ENCODE measurements around the gene ZNF618.
"Not testable (repeated sequence)": the region's sequence is repeated elsewhere in the genome, so short reads cannot be mapped to it uniquely, and the experiment has no call there.

ZNF618 gene

DNA sequence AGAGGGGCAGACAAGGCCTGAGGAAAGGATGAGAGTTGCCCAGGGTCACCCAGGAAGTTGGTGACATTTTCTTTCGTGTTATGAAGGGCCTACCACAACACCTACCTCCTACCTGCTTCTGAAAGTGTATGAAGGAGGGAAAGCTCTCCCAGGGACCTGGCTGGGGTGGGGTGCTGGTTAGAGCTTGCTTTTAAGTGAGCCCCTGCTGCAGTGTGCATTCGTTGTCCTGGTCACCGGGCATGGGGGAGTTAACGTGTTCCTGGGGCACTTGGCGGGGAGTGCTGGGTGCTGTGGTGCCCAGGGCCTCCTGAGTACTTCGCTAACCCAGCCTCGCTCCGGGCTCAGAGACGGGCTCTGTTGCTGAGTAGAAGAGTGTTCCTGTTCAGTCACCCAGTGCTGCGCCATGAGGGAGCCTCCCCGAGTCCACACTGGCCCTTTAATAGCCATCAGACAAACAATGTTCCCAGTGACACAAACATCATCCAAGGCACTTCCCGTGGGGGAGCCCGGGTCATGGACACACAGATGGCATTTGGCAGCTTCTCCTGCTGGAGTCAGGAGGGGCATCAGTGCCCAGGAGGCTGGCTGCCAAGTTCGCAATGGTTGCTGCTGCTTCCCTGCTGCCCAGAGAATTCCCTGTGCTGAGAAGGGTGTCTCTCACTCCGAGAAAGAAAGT, 116.3 kb downstream of the ZNF618 start:
- DNase-seq = no peak

DNA sequence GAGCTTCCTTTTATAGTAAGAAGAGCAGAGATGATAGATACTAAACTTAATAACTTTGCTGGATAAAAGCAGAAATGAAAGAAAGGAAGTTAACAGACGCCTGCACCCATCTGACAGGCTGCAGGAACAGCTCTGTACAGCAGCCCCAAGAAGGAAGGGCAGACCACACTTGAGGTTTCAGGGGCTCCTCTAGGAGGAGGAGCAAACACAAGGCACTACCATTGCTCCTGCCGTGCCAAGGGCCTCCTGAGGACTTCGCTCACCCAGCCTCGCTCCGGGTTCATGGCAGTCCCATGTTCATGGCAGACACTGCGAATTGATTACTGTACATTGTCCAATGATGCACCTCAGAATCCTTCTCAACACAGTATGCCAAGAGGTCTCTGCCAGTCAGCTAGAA, 116.9 kb downstream of the ZNF618 start:
- DNase-seq = no peak

DNA sequence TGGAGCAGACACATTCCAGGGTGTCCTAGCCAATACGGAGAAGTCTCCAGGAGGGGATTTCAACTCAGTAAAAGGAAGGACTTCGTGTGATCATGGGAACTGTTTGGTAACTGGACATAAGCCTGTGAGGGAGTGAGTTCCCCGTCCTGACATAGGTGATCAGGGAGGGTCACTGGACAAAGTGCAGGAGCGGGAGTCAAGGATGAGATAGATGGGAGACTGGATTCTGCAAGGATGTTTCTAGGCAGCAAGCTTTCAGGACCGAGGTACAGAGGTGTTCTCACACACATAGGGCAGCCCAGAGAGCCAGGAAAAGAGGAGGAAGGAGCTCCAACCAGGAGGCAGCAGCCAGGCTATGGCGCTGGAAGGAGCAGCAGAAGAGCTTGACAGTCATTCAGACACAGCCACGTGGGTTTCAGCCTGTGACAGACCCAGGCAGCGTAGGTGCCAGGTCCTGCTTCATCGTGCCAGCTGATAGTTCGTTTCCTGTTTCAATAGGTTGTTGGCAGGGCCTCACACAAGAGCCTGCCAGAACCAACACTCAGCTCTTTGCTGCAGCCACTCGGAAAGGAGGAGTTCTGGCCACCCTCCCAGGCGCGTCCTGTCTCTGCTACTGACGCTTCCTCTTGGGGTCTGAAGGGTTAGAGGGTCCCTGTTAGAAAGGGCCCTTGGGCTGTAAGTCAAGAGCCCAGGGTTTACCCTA, 117.9 kb downstream of the ZNF618 start:
- no peak for DNase-seq

- no peak for DNase-seq
These were observed 119.3 kb downstream of the ZNF618 start for GRCh38 chr9:113995401-113995800.

- DNase-seq = no peak
These were observed 119.9 kb downstream of the ZNF618 start for GRCh38 chr9:113995963-113996362.

DNA sequence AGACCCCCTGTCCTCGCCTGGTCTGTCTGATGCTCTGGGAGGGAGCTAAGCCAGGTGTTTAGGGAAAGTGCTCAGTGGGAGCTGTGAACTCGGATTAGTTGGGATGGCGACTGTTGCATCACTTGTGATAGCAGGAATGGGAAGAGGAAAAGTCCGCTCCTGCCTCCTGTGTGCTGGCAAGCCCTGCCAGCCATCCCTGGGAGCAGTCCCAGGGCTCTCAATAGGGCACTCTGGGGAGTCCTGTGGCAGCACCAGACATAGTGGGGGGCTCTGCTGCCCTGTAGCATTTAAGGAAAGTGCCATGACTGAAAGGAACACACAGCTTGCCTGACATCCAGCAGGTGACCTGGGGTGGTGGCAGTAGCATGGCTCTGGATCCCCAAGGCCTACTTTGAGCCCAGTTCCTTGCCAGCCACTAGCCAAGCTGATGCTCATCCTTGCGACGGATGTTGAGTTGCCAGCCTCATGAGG, 120.5 kb downstream of the ZNF618 start:
- DNase-seq = no peak

DNA sequence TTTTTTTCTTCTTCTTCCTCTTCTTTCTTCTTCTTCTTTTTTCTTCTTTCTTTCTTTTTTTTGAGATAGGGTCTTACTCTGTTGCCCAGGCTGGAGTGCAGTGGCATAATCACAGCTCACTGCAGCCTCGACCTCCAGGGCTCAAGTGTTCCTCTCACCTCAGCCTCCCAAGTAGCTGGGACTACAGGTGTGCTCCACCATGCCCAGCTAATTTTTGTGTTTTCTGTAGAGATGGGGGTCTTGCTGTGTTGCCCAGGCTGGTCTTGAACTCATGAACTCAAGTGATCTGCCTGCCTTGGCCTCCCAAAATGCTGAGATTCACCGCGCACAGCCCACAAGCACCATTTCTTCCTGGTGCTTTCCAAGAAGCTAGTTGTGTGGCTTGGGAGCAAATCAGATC, 121.0 kb downstream of the ZNF618 start:
- not testable (repeated sequence) for DNase-seq

DNA sequence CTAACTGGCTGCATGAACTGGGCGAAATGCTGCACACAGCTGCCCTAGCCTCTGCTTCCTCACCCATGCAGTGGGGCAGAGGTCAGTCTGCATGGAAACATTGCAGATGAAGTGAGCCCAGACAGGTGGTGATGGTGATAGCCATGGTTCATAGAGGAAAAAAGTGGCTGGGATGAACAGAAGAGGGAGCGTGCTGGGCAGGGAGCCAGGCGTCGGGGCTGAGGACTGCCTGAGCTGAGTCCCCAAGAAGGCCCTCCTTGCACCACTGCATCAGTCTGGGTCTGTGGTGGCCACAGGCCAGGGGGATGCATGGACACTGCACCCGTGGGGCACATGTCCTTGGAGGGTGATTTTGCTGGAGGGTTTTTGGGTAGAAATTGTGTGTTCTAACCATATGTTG, 121.5 kb downstream of the ZNF618 start:
- no peak for DNase-seq

GRCh38 chr9:113998114-113998513, 122.0 kb downstream of the ZNF618 start:
- no peak for DNase-seq

DNA sequence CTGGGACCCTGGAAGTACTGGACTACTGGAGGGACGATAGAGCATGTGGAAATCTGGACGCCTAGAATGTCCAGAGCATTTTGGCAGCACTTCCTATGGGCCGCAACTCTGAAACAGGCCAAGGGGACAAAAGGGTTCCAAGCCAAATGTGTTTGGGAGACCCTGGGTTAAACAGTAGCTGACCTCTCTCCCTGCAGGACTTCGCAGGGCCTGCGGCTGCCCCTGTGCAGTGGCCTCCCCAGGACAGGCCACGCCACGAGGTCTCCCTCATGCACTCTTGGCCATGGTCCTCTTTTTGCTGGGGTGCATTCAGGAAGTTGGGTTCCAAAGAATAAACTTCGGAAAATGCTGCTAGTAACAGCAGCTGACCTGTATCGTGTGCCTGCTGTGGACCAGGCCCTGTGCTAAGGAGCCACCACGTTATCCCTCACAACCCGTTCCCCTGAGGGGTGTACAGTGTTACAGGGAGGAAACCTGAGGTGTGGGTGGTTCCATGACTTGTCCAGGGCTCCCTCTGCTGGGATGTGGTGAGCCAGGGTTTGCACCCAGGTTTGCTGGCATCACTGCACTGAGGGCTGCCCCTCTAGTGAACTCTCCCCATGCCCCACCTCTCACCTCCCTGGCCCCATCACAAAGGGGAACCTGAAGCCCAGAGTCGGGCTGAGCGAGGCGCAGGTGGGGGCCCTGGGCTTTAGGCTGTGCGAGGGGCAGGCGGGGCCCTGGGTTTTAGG, 122.6 kb downstream of the ZNF618 start:
- no peak for DNase-seq

- no peak for DNase-seq
These were observed 123.3 kb downstream of the ZNF618 start for GRCh38 chr9:113999256-114000062.

- DNase-seq = no peak
These were observed 124.0 kb downstream of the ZNF618 start for GRCh38 chr9:114000063-114000454.

GRCh38 chr9:114000671-114001409, 124.7 kb downstream of the ZNF618 start:
- DNase-seq = no peak

- DNase-seq = no peak
These were observed 125.2 kb downstream of the ZNF618 start for GRCh38 chr9:114001410-114001685.

DNA sequence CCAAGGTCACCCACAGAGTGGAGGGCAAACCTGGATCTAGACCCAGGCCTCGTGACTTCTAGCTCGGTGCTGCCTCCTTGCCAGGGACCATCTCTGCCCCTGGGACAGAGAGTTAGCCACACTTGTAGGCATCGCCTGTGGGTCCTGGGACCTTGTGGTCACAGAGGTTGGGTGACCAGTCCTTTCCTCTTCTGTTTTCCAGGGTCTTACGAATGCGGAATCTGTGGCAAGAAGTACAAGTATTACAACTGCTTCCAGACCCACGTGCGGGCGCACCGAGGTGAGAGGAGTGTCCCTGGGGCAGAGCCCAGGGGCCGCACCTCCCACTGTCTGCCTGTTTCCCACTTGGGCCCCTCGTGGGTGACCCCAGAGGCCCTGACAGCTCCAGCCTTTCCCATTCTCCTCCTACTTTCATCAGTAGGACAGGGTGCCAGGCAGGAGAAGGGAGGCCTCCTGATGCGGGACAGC, 125.7 kb downstream of the ZNF618 start:
- no peak for DNase-seq

DNA sequence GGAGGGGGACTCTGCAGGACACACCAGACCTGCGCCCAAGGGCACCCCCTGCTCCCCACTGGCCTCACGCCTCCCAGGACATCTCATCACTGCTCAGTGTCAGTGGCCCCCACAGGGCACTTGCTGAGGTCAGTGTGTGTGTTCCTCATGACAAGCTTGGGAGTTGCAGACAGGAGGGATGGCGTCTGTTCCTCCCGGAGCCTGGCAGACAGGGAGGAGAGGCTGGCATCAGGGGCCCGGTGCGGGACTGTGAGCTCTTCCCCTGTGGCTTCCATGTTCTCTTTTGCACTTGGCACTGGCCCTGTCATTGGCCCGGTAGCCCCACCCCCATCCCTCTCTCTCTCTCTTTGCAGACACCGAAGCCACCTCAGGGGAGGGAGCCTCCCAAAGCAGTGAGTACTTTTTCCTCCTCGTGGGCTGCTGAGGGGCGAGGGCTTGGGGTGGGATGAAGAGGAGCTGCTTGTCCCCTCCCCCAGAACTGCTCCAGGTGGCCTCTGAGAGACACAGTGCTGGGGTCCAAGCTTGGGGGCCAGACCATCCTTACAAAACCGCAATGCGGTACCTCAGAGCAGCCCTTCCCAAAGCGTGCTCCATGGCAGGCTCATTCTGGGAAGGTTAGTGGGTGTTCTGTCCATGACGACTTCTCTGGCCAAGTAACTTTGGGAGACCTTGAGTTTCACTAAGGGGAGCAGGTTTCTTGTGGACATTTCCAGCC, 126.3 kb downstream of the ZNF618 start:
- DNase-seq = no peak

DNA sequence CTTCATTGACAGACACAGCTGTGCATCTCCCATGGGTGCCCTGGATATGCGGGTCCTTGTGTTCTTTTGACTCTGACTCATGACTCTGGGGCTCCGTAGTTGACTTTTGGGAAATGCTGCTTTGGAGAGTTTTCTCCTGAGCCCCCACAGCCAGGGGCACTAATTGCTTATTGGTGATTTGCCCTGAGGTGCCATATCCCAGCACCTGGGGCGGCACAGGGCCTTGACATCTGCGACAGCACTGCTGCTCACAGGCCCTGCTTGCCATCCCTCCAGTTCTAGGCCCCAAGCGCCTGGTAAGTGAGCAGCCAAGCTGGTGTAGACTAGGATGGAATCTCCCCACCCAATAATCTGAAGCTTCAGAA, 126.9 kb downstream of the ZNF618 start:
- no peak for DNase-seq

DNA sequence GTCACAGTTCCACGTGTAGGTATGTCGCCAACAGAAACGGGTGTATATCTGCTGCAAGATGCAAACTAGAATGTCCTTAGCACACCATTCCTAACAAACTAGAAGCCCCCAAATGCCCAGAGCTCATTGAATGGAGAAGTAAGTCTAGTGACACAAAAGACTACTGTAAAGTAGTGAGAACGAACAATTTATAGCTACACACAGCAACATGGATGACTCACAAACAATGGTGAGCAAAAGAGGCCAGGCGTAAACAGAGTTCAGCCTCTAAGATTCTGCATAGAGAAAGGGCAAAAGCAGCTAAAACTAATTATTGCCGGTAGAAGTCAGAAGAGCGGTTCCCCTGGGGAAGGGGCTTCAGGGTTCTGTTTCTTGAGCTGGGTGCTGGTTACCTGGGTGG, 127.2 kb downstream of the ZNF618 start:
- DNase-seq = no peak

DNA sequence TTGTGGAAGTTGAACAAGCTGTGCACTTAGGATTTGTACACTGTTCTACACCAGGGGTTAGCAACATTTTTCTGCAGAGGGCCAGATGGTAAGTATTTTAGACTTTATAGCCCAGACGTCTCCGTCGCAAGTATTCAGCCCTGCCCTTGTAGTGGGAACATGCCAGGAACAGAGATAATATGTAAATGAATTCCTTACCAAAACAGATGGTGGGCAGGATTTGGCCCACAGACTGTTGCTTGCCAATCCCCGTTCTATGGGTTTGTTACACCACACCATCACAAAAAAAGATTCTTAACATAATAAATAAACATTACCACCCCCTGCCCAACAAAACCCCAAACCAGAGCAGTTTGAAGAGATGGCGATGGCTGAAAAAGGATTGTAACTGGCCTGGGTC, 127.6 kb downstream of the ZNF618 start:
- no peak for DNase-seq

GRCh38 chr9:114004221-114004716, 128.2 kb downstream of the ZNF618 start:
- no peak for DNase-seq

GRCh38 chr9:114005371-114006154, 129.5 kb downstream of the ZNF618 start:
- no peak for DNase-seq

Measured in NCI-H1417 treated with DMSO at 0.1 percent for 48 hours (cell line).